Neural progenitor cell (in vitro differentiated cells): ENCODE measurements around the gene TMEM273.

Source experiments
- CTCF ChIP-seq: fragments of 200-600 bp; sonication (generic); IDR thresholded peaks from 2 replicates; pipeline ENCODE4 v1.5.1; 2017; ENCODE audit warnings: antibody characterized with exemption, mild to moderate bottlenecking
- EZH2 ChIP-seq: fragments of 200-600 bp; sonication (generic); IDR thresholded peaks from 2 replicates; pipeline ENCODE4 v1.6.1; 2017; ENCODE audit warnings: antibody characterized with exemption, mild to moderate bottlenecking, moderate library complexity
- EZH2phosphoT487 ChIP-seq: fragments of 200-600 bp; sonication (generic); IDR thresholded peaks from 2 replicates; pipeline ENCODE4 v1.6.1; 2017; ENCODE audit warnings: antibody characterized with exemption

- TF ChIP-seq CTCF (no peak), EZH2phosphoT487 (no peak), EZH2 (no peak)
These were observed 38.4 kb upstream of the TMEM273 start for GRCh38 chr10:49226594-49226993.
